GM12878 (cell line): ENCODE data around the gene THSD8. TPM values are rescaled to one million over a fixed set of nuclear protein-coding genes. Genes with fewer than 3 reads are reported as not detected.

ENCODE experiments used
- CHD4 ChIP-seq: fragments of 200-600 bp; sonication (generic); IDR thresholded peaks from 2 replicates; pipeline ENCODE4 v1.6.1; 2016; ENCODE audit warnings: mild to moderate bottlenecking
- IKZF1 ChIP-seq: fragments of 450-650 bp; conservative IDR thresholded peaks from 2 replicates; pipeline ENCODE4 v1.6.1; 2017; ENCODE audit warnings: antibody characterized with exemption, mild to moderate bottlenecking
- MLLT1 ChIP-seq: fragments of 450-650 bp; IDR thresholded peaks from 2 replicates; pipeline ENCODE4 v1.6.1; 2016; ENCODE audit warnings: mild to moderate bottlenecking
- NKRF ChIP-seq: fragments of 450-650 bp; conservative IDR thresholded peaks from 2 replicates; pipeline ENCODE4 v1.6.1; 2017; ENCODE audit warnings: mild to moderate bottlenecking, moderate library complexity
- SMARCA5 ChIP-seq: fragments of 450-650 bp; IDR thresholded peaks from 2 replicates; pipeline ENCODE4 v1.6.1; 2017; ENCODE audit warnings: mild to moderate bottlenecking
- YY1 ChIP-seq: IDR thresholded peaks from 2 replicates; pipeline ENCODE4 v1.6.1; 2011; ENCODE audit warnings: low read depth, mild to moderate bottlenecking, low read length
- ZBTB4 ChIP-seq: fragments of 450-650 bp; formaldehyde crosslinking; IDR thresholded peaks from 2 replicates; pipeline ENCODE4 v1.4.0; 2022; ENCODE audit warnings: mild to moderate bottlenecking, moderate library complexity
- ZBTB40 ChIP-seq: fragments of 450-650 bp; IDR thresholded peaks from 2 replicates; pipeline ENCODE4 v1.6.1; 2016; ENCODE audit warnings: mild to moderate bottlenecking, moderate library complexity, borderline replicate concordance
- ZNF207 ChIP-seq: fragments of 450-650 bp; IDR thresholded peaks from 2 replicates; pipeline ENCODE4 v1.6.1; 2014; ENCODE audit warnings: antibody characterized with exemption, mild to moderate bottlenecking, borderline replicate concordance
- ZNF217 ChIP-seq: fragments of 450-650 bp; IDR thresholded peaks from 2 replicates; pipeline ENCODE4 v1.6.1; 2017; ENCODE audit warnings: antibody characterized with exemption, mild to moderate bottlenecking
- ZNF687 ChIP-seq: fragments of 450-650 bp; IDR thresholded peaks from 2 replicates; pipeline ENCODE4 v1.6.1; 2017; ENCODE audit warnings: mild to moderate bottlenecking, moderate library complexity
- polyA plus RNA-seq, 11 experiments: library from polyadenylated mRNA; depleted of rRNA in 4 of 11; unstranded in 6 of 11; stranded (reverse) in 5 of 11; fragments of >200 nt; fragmentation: Nextera tagmentation in 4 of 11; fragmentation: Illumina TruSeq in 1 of 11; extraction: Ambion mirVana in 4 of 11; extraction: Trizol in 1 of 11; gene quantifications; 1 replicate in 1 of 11; 2 replicates in 10 of 11; pipeline versions ENCODE4 v1.2.1 to v1.2.3, GENCODE V29; 2011 to 2016; ENCODE audit warnings: inconsistent platforms in 2 of 11, missing spikeins in 2 of 11, low read depth in 1 of 11
- total RNA-seq, 4 experiments: library from RNA; depleted of rRNA in 3 of 4; stranded (reverse); fragments of >200 nt in 3 of 4; fragmentation: Illumina TruSeq in 1 of 4; extraction: Trizol in 1 of 4; gene quantifications; 2 replicates each; pipeline versions ENCODE4 v1.2.1 to v1.2.3, GENCODE V29; 2013 to 2021

THSD8 gene
- total and polyA plus RNA-seq, 10 of the 15 experiments (the other 5 are each of a cell fraction or from before 2014, with no cell fraction given): 0.24 to 32.3 (median 21.3) TPM; not detected in 2

GRCh38 chr19:12789098-12789903, 12.6 kb upstream of the THSD8 start (continued):
- TF ChIP-seq NKRF: peak; percentile 37; the same call in 1 of the 2 replicates
- no peak for TF ChIP-seq YY1
- TF ChIP-seq ZNF687: peak; percentile 28; the same call in 1 of the 2 replicates
- TF ChIP-seq ZBTB4 (CRISPR knock-in tag): 0 out of 2 replicates have a peak, but pooled peaks have one; percentile 9
- peak; percentile 49 for TF ChIP-seq IKZF1
- TF ChIP-seq MLLT1: peak; percentile 96
- TF ChIP-seq ZNF207: 0 out of 2 replicates have a peak, but pooled peaks have one; percentile 58
- TF ChIP-seq ZBTB40: no peak
- peak; percentile 71; the same call in 1 of the 2 replicates for TF ChIP-seq ZNF217
- peak; percentile 88 for TF ChIP-seq SMARCA5
- TF ChIP-seq CHD4: no peak
